ENCODE measurements around the gene TPRX1.
"Not testable (repeated sequence)": the region's sequence is repeated elsewhere in the genome, so short reads cannot be mapped to it uniquely, and the experiment has no call there.

DNA sequence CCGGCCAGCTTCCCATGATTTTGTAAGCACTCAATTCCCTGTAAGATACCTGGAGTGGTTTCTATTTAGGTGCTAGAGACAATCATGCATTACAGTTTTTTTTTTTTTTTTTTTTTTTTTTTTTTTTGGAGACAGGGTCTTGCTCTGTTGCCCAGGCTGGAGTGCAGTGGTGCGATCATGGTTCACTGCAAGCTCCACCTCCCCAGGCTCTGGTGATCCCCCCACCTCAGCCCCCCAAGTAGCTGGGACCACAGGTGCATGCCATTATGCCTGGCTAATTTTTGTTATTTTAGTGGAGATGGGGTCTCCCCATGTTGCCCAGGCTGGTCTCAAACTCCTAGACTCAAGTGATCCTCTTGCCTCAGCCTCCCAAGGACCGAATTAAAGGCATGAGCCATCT is 39.6 kb downstream of the TPRX1 start:
- not testable (repeated sequence) for TF ChIP-seq POLR2A, POLR2AphosphoS5 (IDR thresholded peaks at IDR 0.05)
